Right atrium auricular region (tissue), 2 donors: ENCODE results near the gene CNTN4. TPM values are rescaled to one million over a fixed set of nuclear protein-coding genes. Genes with fewer than 3 reads are reported as not detected.

ENCODE experiments used
- DNase-seq: peaks from one replicate; pipeline ENCODE4 v3.0.0-alpha.2; 2019; ENCODE audit warnings: low spot score
- H3K27ac ChIP-seq, 2 donors: fragments of 200-600 bp; sonication (generic); 1 replicate in 1 of 2; 2 replicates in 1 of 2; pipeline ENCODE4 v1.5.1; 2016 to 2019
- H3K27me3 ChIP-seq, 2 donors: fragments of 200-600 bp; sonication (generic); one replicate each; pipeline versions ENCODE4 v1.5.1 to v1.6.0; 2017 to 2019
- H3K36me3 ChIP-seq: fragments of 200-600 bp; sonication (generic); one replicate; pipeline ENCODE4 v1.5.1; 2016
- H3K4me1 ChIP-seq, 2 donors: fragments of 200-600 bp; sonication (generic); one replicate each; pipeline versions ENCODE4 v1.5.1 to v1.6.0; 2017 to 2019
- H3K4me3 ChIP-seq, 2 donors: fragments of 200-600 bp; sonication (generic); 1 replicate in 1 of 2; 2 replicates in 1 of 2; pipeline ENCODE4 v1.5.1; 2017 to 2019; ENCODE audit warnings: mild to moderate bottlenecking in 1 of 2, moderate library complexity in 1 of 2
- H3K9me3 ChIP-seq, 2 donors: fragments of 200-600 bp; sonication (generic); one replicate each; pipeline ENCODE4 v1.5.1; 2019
- total RNA-seq, 2 donors: library from RNA; depleted of rRNA; stranded (reverse); fragments of >200 nt; gene quantifications; one replicate each; pipeline ENCODE4 v1.1.0, GENCODE V29; 2016
- TF ChIP-seq, protein P1 (sequence below), 2 donors: fragments of 200-600 bp; sonication (generic); IDR thresholded peaks; one replicate each; pipeline ENCODE4 v1.5.1; 2019; ENCODE audit warnings: antibody characterized with exemption in 2 of 2

The CNTN4 gene
- total RNA-seq, 2 donors from 2014 or later = 5.3 to 5.7 TPM

DNA sequence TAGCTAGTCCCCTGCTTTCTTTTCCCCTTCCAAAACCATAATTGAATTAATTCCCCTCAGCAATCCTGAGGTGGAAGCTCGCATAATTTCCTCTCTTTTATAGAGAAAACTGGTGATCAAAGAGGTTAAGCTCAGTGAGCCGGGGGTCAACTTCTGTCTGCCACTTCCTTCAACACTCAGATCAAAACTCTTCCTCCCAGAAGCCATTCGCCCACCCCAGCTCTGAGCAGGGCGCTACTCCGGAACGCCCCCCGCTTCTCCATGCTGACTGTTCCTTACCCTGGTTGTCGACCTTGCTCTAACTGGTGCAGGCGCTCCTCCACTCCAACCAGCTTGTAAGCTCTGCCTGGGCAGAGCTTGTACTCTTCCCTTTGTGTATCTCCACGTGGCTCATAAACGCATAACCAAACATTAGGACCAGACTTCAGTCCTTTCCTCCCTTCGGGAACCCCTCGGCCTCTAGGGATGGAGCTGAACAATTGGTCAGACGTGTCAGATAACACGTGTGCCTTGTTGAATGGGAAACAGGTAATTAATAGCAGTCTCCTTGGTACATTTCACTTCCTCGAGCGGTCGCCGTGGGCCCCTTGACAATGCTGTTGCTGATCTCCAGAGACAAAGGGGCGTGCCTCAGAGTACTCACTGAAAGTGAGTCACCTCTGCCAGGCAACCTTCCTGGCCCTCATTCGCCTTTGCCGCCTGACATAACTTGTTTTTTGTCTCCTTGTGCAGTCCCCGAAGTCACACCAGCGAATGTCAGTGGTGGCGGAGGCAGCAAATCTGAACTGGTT, 939.7 kb downstream of the CNTN4 start:
- H3K27me3 ChIP-seq = no peaks in the 10 kb centered on the region
- no peaks in the 10 kb centered on the region for H3K36me3 ChIP-seq

DNA sequence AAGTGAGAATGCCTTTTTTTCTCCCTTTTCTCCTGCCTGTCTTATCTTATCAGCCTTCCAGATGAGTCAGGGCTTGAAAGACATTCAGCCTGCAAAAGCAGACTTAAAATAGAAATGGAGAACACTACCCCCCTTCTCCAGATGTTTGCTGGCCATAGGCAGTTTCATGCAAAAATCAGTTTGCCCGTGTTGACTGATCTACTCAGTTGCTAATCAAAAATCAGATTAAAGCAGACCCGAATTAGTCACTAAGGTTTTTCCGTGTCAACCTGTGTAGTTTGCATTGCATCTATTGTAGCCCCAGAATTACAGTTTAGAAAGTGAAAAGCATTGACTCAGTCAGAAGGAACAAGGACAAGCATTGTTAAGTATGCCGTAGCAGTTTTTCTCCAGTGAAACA, 955.3 kb downstream of the CNTN4 start:
- no peak overlapping the region for H3K27ac ChIP-seq
- no peaks in the 10 kb centered on the region for H3K27me3 ChIP-seq
- peaks cover 0 to 7% of the 10 kb centered on the region in 2 donors for H3K4me1 ChIP-seq
- no peaks in the 10 kb centered on the region for H3K36me3 ChIP-seq
- no peak for DNase-seq
- H3K9me3 ChIP-seq = no peaks in the 10 kb centered on the region
- peak overlapping the region in 1 of 2 donors; percentile 1 for H3K4me3 ChIP-seq
- TF ChIP-seq, protein P1, sequence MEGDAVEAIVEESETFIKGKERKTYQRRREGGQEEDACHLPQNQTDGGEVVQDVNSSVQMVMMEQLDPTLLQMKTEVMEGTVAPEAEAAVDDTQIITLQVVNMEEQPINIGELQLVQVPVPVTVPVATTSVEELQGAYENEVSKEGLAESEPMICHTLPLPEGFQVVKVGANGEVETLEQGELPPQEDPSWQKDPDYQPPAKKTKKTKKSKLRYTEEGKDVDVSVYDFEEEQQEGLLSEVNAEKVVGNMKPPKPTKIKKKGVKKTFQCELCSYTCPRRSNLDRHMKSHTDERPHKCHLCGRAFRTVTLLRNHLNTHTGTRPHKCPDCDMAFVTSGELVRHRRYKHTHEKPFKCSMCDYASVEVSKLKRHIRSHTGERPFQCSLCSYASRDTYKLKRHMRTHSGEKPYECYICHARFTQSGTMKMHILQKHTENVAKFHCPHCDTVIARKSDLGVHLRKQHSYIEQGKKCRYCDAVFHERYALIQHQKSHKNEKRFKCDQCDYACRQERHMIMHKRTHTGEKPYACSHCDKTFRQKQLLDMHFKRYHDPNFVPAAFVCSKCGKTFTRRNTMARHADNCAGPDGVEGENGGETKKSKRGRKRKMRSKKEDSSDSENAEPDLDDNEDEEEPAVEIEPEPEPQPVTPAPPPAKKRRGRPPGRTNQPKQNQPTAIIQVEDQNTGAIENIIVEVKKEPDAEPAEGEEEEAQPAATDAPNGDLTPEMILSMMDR (IDR thresholded peaks at IDR 0.05) = no peak

More for the DNA sequence above, 939.7 kb downstream of the CNTN4 start:
- no peak overlapping the region for H3K4me3 ChIP-seq
- H3K27ac ChIP-seq = no peak overlapping the region
- no peaks in the 10 kb centered on the region for H3K4me1 ChIP-seq
- TF ChIP-seq, protein P1 (IDR thresholded peaks at IDR 0.05) = no peak
- no peaks in the 10 kb centered on the region for H3K9me3 ChIP-seq
- DNase-seq = no peak

DNA sequence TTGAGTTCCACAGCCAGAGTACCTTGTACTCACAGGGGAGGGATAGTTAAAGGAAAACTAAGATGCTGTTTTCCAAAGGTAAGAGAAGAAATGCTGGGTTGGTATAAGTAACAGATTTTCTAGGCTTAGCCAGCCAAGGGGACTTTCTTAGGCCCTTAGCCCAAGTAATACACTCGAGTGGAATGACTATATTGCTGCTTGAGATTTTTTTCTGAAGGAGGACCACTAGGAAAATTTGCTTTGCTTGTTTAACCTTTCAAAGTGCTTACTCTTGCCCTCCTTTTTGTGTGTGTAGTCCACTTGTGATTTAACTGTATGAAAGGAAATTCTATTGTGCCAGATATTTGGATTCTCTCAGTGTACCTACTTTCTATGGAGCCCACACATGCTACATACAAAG, 961.0 kb downstream of the CNTN4 start:
- no peaks in the 10 kb centered on the region for H3K27me3 ChIP-seq
- H3K9me3 ChIP-seq = no peaks in the 10 kb centered on the region
- no peaks in the 10 kb centered on the region for H3K36me3 ChIP-seq
- H3K27ac ChIP-seq = no peak overlapping the region
- TF ChIP-seq, protein P1 (IDR thresholded peaks at IDR 0.05) = no peak
- no peak for DNase-seq
- no peak overlapping the region for H3K4me3 ChIP-seq
- H3K4me1 ChIP-seq = no peaks in the 10 kb centered on the region

DNA sequence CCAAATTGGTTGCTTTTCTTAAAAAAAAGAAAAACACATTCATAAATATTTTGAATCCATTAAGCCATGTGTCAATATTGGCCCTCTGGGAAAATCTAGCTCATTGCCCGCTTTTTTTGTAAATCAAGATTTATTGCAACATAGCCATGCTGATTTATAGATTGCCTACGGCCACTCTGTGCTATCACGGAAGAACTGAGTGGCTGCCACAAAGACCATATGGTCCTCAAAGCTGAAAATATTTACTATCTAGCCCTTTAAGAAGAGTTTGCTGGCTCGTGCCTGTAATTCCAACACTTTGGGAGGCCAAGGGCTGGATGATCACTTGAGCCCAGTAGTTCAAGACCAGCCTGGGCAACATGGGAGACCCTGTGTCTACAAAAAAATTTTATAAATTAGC, 965.6 kb downstream of the CNTN4 start:
- Histone ChIP-seq H3K4me3 (no peak overlapping the region), H3K4me1 (no peaks in the 10 kb centered on the region), H3K36me3 (no peaks in the 10 kb centered on the region), H3K27me3 (no peaks in the 10 kb centered on the region), H3K9me3 (no peaks in the 10 kb centered on the region), H3K27ac (no peak overlapping the region)
- TF ChIP-seq, protein P1 (IDR thresholded peaks at IDR 0.05) = no peak
- DNase-seq = no peak

DNA sequence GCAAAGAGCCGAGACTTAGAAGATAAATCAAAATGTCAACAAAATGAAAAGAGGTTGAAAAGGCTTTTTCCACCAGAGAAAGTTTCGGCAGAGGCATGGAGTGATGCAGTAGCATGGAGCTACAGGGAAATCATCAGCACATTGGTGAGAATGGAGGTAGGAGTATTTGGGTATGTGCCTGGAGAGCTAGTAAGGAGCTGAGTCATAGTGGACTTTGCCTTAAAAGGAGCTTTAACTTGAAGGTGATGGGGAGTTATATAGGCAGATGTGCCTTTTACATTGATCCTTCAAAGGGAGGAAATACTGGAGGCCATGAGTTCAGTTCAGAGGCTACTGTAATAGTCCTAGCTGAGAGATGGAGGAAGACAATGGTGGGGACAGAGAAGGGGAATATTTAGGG, 967.2 kb downstream of the CNTN4 start:
- Histone ChIP-seq H3K27ac (no peak overlapping the region), H3K9me3 (no peaks in the 10 kb centered on the region), H3K4me1 (no peaks in the 10 kb centered on the region), H3K4me3 (no peak overlapping the region), H3K36me3 (no peaks in the 10 kb centered on the region), H3K27me3 (no peaks in the 10 kb centered on the region)
- TF ChIP-seq, protein P1 (IDR thresholded peaks at IDR 0.05) = no peak
- DNase-seq = no peak

DNA sequence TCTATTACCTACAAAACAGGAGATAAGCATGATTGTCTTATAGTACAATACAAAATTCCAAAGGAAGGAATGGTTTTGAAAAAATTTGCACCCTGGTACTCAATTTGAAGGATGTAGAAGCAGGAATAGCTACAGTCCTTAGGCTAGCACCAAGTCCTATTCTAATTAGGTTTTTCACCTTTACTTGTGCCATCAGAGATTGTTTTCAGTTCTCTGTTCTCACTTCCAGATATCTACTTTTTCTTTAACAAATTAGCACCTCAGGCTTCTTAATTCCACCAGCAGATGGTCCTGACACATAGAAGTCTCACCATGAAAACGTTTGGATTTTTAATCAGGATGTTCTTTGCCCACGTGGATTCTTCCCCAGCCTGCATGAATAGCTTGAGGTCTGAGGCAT, 967.7 kb downstream of the CNTN4 start:
- H3K9me3 ChIP-seq = no peaks in the 10 kb centered on the region
- no peaks in the 10 kb centered on the region for H3K36me3 ChIP-seq
- no peak for DNase-seq
- no peaks in the 10 kb centered on the region for H3K4me1 ChIP-seq
- H3K27me3 ChIP-seq = no peaks in the 10 kb centered on the region
- no peak overlapping the region for H3K4me3 ChIP-seq
- no peak overlapping the region for H3K27ac ChIP-seq
- TF ChIP-seq, protein P1 (IDR thresholded peaks at IDR 0.05) = no peak
